ENCODE data around the gene ANKRD17. TPM values are rescaled to one million over a fixed set of nuclear protein-coding genes. Genes with fewer than 3 reads are reported as not detected.
A peak's percentile ranks its signal among the peaks of the same experiment; 100 is the strongest.

The ANKRD17 gene
- total and polyA plus RNA-seq, 7 donors = 6.0 to 55.1 (median 41.1) TPM

GRCh38 chr4:73069338-73070073, 189.1 kb downstream of the ANKRD17 start, which contains the start of gene COX18:
TSS of gene COX18 (minus strand) at chr4:73069716. CDS start at chr4:73069649, 67 bp downstream.
- H3K4me1 ChIP-seq = peaks cover 0 to 34% (median 21%) of the 10 kb centered on the region in 4 donors
- peak within 1 kb of the TSS; percentile 64 to 87 (median 76) for H3K4me3 ChIP-seq
- intact Hi-C loops (cut with DNase I) = loop anchor here (1.0 to 5.0 kb wide), 2 partner anchors 189 to 502 kb away; partner anchors contain the start of genes ADAMTS3 and ANKRD17
- DNase-seq = peak; percentile 99
- 0% methylated on average over 62 of the region's 62 CpGs for WGBS, 2 donors
- no peak for TF ChIP-seq CTCF (IDR thresholded peaks at IDR 0.05)
- TF ChIP-seq POLR2A (IDR thresholded peaks at IDR 0.05) = peak; percentile 62 to 69
- peak; percentile 88 to 99 (median 96) for TF ChIP-seq POLR2AphosphoS5 (IDR thresholded peaks at IDR 0.05)
- TF ChIP-seq EP300 (IDR thresholded peaks at IDR 0.05) = peak in 2 of 4 donors; percentile 62 to 91
- no peaks in the 10 kb centered on the region for H3K27me3 ChIP-seq
- H3K36me3 ChIP-seq = peaks cover 0 to 18% (median 0%) of the 10 kb centered on the region in 4 donors
- peak within 1 kb of the TSS; percentile 92 to 97 (median 94) for H3K27ac ChIP-seq
- no peaks in the 10 kb centered on the region for H3K9me3 ChIP-seq

- peak overlapping the region; percentile 64 to 87 (median 76) for H3K4me3 ChIP-seq
- H3K27ac ChIP-seq = peak overlapping the region; percentile 92 to 97 (median 94)
- H3K4me1 ChIP-seq = peaks cover 0 to 34% (median 21%) of the 10 kb centered on the region in 4 donors
- H3K9me3 ChIP-seq = no peaks in the 10 kb centered on the region
- 0% methylated on average over 27 of the region's 27 CpGs for WGBS, 2 donors
- no peaks in the 10 kb centered on the region for H3K27me3 ChIP-seq
- DNase-seq = no peak
- no peak for TF ChIP-seq EP300 (IDR thresholded peaks at IDR 0.05)
- TF ChIP-seq POLR2AphosphoS5 (IDR thresholded peaks at IDR 0.05) = peak in 1 of 4 donors; percentile 41
- no peak for TF ChIP-seq POLR2A (IDR thresholded peaks at IDR 0.05)
- TF ChIP-seq CTCF (IDR thresholded peaks at IDR 0.05) = no peak
- intact Hi-C loops (cut with DNase I) = loop anchor here (1.0 to 5.0 kb wide), 2 partner anchors 190 to 501 kb away; partner anchors contain the start of genes ADAMTS3 and ANKRD17
- H3K36me3 ChIP-seq = peaks cover 0 to 17% (median 0%) of the 10 kb centered on the region in 4 donors
These were observed 189.9 kb downstream of the ANKRD17 start for GRCh38 chr4:73068491-73069337.

GRCh38 chr4:73067971-73068394, 190.6 kb downstream of the ANKRD17 start:
- Histone ChIP-seq H3K4me3 (peak overlapping the region; percentile 64 to 87 (median 76)), H3K27ac (peak overlapping the region; percentile 92 to 97 (median 94)), H3K36me3 (peaks cover 0 to 20% (median 0%) of the 10 kb centered on the region in 4 donors), H3K9me3 (no peaks in the 10 kb centered on the region), H3K4me1 (peaks cover 0 to 34% (median 21%) of the 10 kb centered on the region in 4 donors), H3K27me3 (no peaks in the 10 kb centered on the region)
- DNase-seq = no peak
- TF ChIP-seq POLR2A (IDR thresholded peaks at IDR 0.05) (no peak), CTCF (IDR thresholded peaks at IDR 0.05) (no peak), POLR2AphosphoS5 (IDR thresholded peaks at IDR 0.05) (no peak), EP300 (IDR thresholded peaks at IDR 0.05) (no peak)
- WGBS, 2 donors = 18 to 37% methylated on average over 4 of the region's 4 CpGs
- intact Hi-C loops (cut with DNase I) = loop anchor here (5.0 kb wide), 1 partner anchor 501 kb away; the partner anchor contains the start of gene ADAMTS3

- Histone ChIP-seq H3K36me3 (peaks cover 0 to 28% (median under 1%) of the 10 kb centered on the region in 4 donors), H3K4me3 (no peak overlapping the region), H3K27ac (peak overlapping the region in 1 of 4 donors; percentile 97), H3K4me1 (peaks cover 0 to 34% (median 21%) of the 10 kb centered on the region in 4 donors), H3K9me3 (no peaks in the 10 kb centered on the region), H3K27me3 (no peaks in the 10 kb centered on the region)
- intact Hi-C loops (cut with DNase I) = loop anchor here (5.0 kb wide), 1 partner anchor 500 kb away; the partner anchor contains the start of gene ADAMTS3
- TF ChIP-seq POLR2A (IDR thresholded peaks at IDR 0.05) = no peak
- WGBS, 2 donors = 79 to 96% methylated on average over 2 of the region's 2 CpGs
- DNase-seq = no peak
These were observed 191.7 kb downstream of the ANKRD17 start for GRCh38 chr4:73066928-73067327.

All from sigmoid colon (tissue), 7 donors.